ENCODE results near the gene IGHMBP2. TPM values are rescaled to one million over a fixed set of nuclear protein-coding genes. Genes with fewer than 3 reads are reported as not detected.
A peak's percentile ranks its signal among the peaks of the same experiment; 100 is the strongest.

Gene IGHMBP2
- total and polyA plus RNA-seq, 2 experiments from 2014 or later, result 5.2 to 9.3 TPM

- Histone ChIP-seq H3K9me2 (ENCODE audit: insufficient read depth) (no peaks in the 10 kb centered on the region), H3K4me3 (no peak overlapping the region), H4K20me1 (ENCODE audit: insufficient read depth) (no peaks in the 10 kb centered on the region), H3K9ac (peak overlapping the region; percentile 66), H3K4me1 (ENCODE audit: insufficient read depth) (peaks cover 5% of the 10 kb centered on the region; the same call in 1 of the 2 replicates), H3K79me2 (ENCODE audit: insufficient read depth) (no peaks in the 10 kb centered on the region), H3K4me2 (ENCODE audit: unreplicated experiment) (no peak overlapping the region), H3K27me3 (replicated peaks; ENCODE audit: insufficient read depth) (no peaks in the 10 kb centered on the region), H3K9me3 (ENCODE audit: low read depth) (no peaks in the 10 kb centered on the region), H3K36me3 (ENCODE audit: low read depth) (no peaks in the 10 kb centered on the region), H3K27ac (no peak overlapping the region), H3F3A (ENCODE audit: insufficient read depth) (peaks cover 6% of the 10 kb centered on the region; the same call in 1 of the 2 replicates), H2AFZ (no peak overlapping the region)
- in situ Hi-C loops (cut with MboI), result no loop called here
- WGBS, 2 experiments (ENCODE audit: low coverage in 1 of 2, low lambda C conversion rate in 2 of 2, missing lambda C conversion rate in 2 of 2), result 73 to 75% methylated on average over 11 of the region's 11 CpGs
- TF ChIP-seq EZH2 (IDR thresholded peaks at IDR 0.05; ENCODE audit: insufficient read depth, poor library complexity, severe bottlenecking) (no peak), EZH2phosphoT487 (IDR thresholded peaks at IDR 0.05; ENCODE audit: insufficient read depth, low read depth) (no peak)
- DNase-seq, result no peak
Observed at GRCh38 chr11:68947151-68947550, 43.5 kb downstream of the IGHMBP2 start.

- H3K36me3 ChIP-seq (ENCODE audit: low read depth), result no peaks in the 10 kb centered on the region
- in situ Hi-C loops (cut with MboI), result no loop called here
- H3K9ac ChIP-seq, result no peak overlapping the region
- WGBS, 2 experiments (ENCODE audit: low coverage in 1 of 2, low lambda C conversion rate in 2 of 2, missing lambda C conversion rate in 2 of 2), result 59 to 65% methylated on average over 2 of the region's 2 CpGs
- no peaks in the 10 kb centered on the region for H3K9me2 ChIP-seq (ENCODE audit: insufficient read depth)
- H3K4me1 ChIP-seq (ENCODE audit: insufficient read depth), result peaks cover 5% of the 10 kb centered on the region; the same call in 1 of the 2 replicates
- TF ChIP-seq EZH2 (IDR thresholded peaks at IDR 0.05; ENCODE audit: insufficient read depth, poor library complexity, severe bottlenecking) (no peak), EZH2phosphoT487 (IDR thresholded peaks at IDR 0.05; ENCODE audit: insufficient read depth, low read depth) (no peak)
- H4K20me1 ChIP-seq (ENCODE audit: insufficient read depth), result no peaks in the 10 kb centered on the region
- no peaks in the 10 kb centered on the region for H3K9me3 ChIP-seq (ENCODE audit: low read depth)
- peaks cover 6% of the 10 kb centered on the region; the same call in 1 of the 2 replicates for H3F3A ChIP-seq (ENCODE audit: insufficient read depth)
- no peak overlapping the region for H3K27ac ChIP-seq
- peak overlapping the region; percentile 51; the same call in 1 of the 2 replicates for H2AFZ ChIP-seq
- no peak overlapping the region for H3K4me2 ChIP-seq (ENCODE audit: unreplicated experiment)
- H3K27me3 ChIP-seq (replicated peaks; ENCODE audit: insufficient read depth), result no peaks in the 10 kb centered on the region
- H3K79me2 ChIP-seq (ENCODE audit: insufficient read depth), result no peaks in the 10 kb centered on the region
- H3K4me3 ChIP-seq, result no peak overlapping the region
- no peak for DNase-seq
Observed at GRCh38 chr11:68948496-68948895, 44.8 kb downstream of the IGHMBP2 start.

- peaks cover 6% of the 10 kb centered on the region; the same call in 1 of the 2 replicates for H3F3A ChIP-seq (ENCODE audit: insufficient read depth)
- H3K4me3 ChIP-seq, result no peak overlapping the region
- TF ChIP-seq EZH2 (IDR thresholded peaks at IDR 0.05; ENCODE audit: insufficient read depth, poor library complexity, severe bottlenecking) (no peak), EZH2phosphoT487 (IDR thresholded peaks at IDR 0.05; ENCODE audit: insufficient read depth, low read depth) (no peak)
- no peaks in the 10 kb centered on the region for H4K20me1 ChIP-seq (ENCODE audit: insufficient read depth)
- H3K9me2 ChIP-seq (ENCODE audit: insufficient read depth), result no peaks in the 10 kb centered on the region
- H3K27ac ChIP-seq, result no peak overlapping the region
- DNase-seq, result no peak
- H3K9ac ChIP-seq, result no peak overlapping the region
- in situ Hi-C loops (cut with MboI), result no loop called here
- H3K4me1 ChIP-seq (ENCODE audit: insufficient read depth), result peaks cover 5% of the 10 kb centered on the region; the same call in 1 of the 2 replicates
- H3K27me3 ChIP-seq (replicated peaks; ENCODE audit: insufficient read depth), result no peaks in the 10 kb centered on the region
- no peak overlapping the region for H2AFZ ChIP-seq
- no peaks in the 10 kb centered on the region for H3K36me3 ChIP-seq (ENCODE audit: low read depth)
- no peaks in the 10 kb centered on the region for H3K9me3 ChIP-seq (ENCODE audit: low read depth)
- WGBS, 2 experiments (ENCODE audit: low coverage in 1 of 2, low lambda C conversion rate in 2 of 2, missing lambda C conversion rate in 2 of 2), result 89 to 93% methylated on average over 17 of the region's 17 CpGs
- no peak overlapping the region for H3K4me2 ChIP-seq (ENCODE audit: unreplicated experiment)
- no peaks in the 10 kb centered on the region for H3K79me2 ChIP-seq (ENCODE audit: insufficient read depth)
Observed at GRCh38 chr11:68948935-68949334, 45.2 kb downstream of the IGHMBP2 start.

GRCh38 chr11:68950270-68950669 lies 46.6 kb downstream of the IGHMBP2 start:
- Histone ChIP-seq H3K36me3 (ENCODE audit: low read depth) (no peaks in the 10 kb centered on the region), H3K27ac (no peak overlapping the region), H3K9me3 (ENCODE audit: low read depth) (no peaks in the 10 kb centered on the region), H3K9me2 (ENCODE audit: insufficient read depth) (no peaks in the 10 kb centered on the region), H4K20me1 (ENCODE audit: insufficient read depth) (no peaks in the 10 kb centered on the region), H2AFZ (no peak overlapping the region), H3K4me1 (ENCODE audit: insufficient read depth) (peaks cover 5% of the 10 kb centered on the region; the same call in 1 of the 2 replicates), H3K4me3 (no peak overlapping the region), H3F3A (ENCODE audit: insufficient read depth) (peaks cover 6% of the 10 kb centered on the region; the same call in 1 of the 2 replicates), H3K4me2 (ENCODE audit: unreplicated experiment) (no peak overlapping the region), H3K9ac (no peak overlapping the region), H3K79me2 (ENCODE audit: insufficient read depth) (no peaks in the 10 kb centered on the region), H3K27me3 (replicated peaks; ENCODE audit: insufficient read depth) (no peaks in the 10 kb centered on the region)
- TF ChIP-seq EZH2phosphoT487 (IDR thresholded peaks at IDR 0.05; ENCODE audit: insufficient read depth, low read depth), result no peak
- TF ChIP-seq EZH2 (IDR thresholded peaks at IDR 0.05; ENCODE audit: insufficient read depth, poor library complexity, severe bottlenecking), result no peak
- 59 to 62% methylated on average over 5 of the region's 5 CpGs for WGBS, 2 experiments (ENCODE audit: low coverage in 1 of 2, low lambda C conversion rate in 2 of 2, missing lambda C conversion rate in 2 of 2)
- DNase-seq, result peak; percentile 54
- in situ Hi-C loops (cut with MboI), result no loop called here

Data from GM23248 (cell line).